OCI-LY3 (cell line): Measurements from ENCODE around the gene RAG2.

ENCODE experiments used
- H2AFZ ChIP-seq: fragments of 200-600, 300-600 bp; shearing (Covaris generic); 2 replicates; pipeline ENCODE4 v1.6.0; 2014; ENCODE audit warnings: antibody characterized with exemption, low read depth, low read length
- H3K27ac ChIP-seq: fragments of 200-600, 300-600 bp; sonication (generic); 2 replicates; pipeline ENCODE4 v1.5.1; 2014; ENCODE audit warnings: mild to moderate bottlenecking, low read length, moderate library complexity, mixed read lengths
- H3K27me3 ChIP-seq: fragments of 200-600, 300-600 bp; sonication (generic); 2 replicates; pipeline ENCODE4 v1.6.1; 2014; ENCODE audit warnings: low read depth, low read length, mixed read lengths
- H3K36me3 ChIP-seq: fragments of 200-600, 300-600 bp; sonication (generic); replicated peaks from 2 replicates; pipeline ENCODE3; 2014; ENCODE audit warnings: low read depth, low read length, mixed read lengths
- H3K4me1 ChIP-seq: fragments of 300-600, 200-600 bp; sonication (generic); 2 replicates; pipeline ENCODE4 v1.6.1; 2014; ENCODE audit warnings: low read length, mixed read lengths
- H3K4me2 ChIP-seq: fragments of 200-600, 300-600 bp; sonication (generic); 2 replicates; pipeline ENCODE4 v1.6.1; 2014; ENCODE audit warnings: low read length, mixed read lengths
- H3K4me3 ChIP-seq: fragments of 300-600, 200-600 bp; sonication (generic); 2 replicates; pipeline ENCODE4 v1.5.1; 2014; ENCODE audit warnings: antibody characterized with exemption, mild to moderate bottlenecking, low read length, moderate library complexity
- H3K79me2 ChIP-seq: fragments of 300-600, 200-600 bp; shearing (Covaris generic); 2 replicates; pipeline ENCODE4 v1.6.1; 2014; ENCODE audit warnings: mild to moderate bottlenecking, low read length, mixed read lengths
- H3K9ac ChIP-seq: fragments of 300-600, 200-600 bp; shearing (Covaris generic); 2 replicates; pipeline ENCODE4 v1.6.0; 2014; ENCODE audit warnings: mild to moderate bottlenecking, low read length, moderate library complexity
- H3K9me3 ChIP-seq: fragments of 200-600, 300-600 bp; shearing (Covaris generic); 2 replicates; pipeline ENCODE4 v1.6.1; 2014; ENCODE audit warnings: low read length, mixed read lengths; ENCODE audit not compliant: insufficient read depth
- H4K20me1 ChIP-seq: fragments of 200-600, 300-600 bp; sonication (generic); 2 replicates; pipeline ENCODE4 v1.6.1; 2016; ENCODE audit warnings: low read length, mixed read lengths; ENCODE audit not compliant: insufficient read depth
- CTCF ChIP-seq: fragments of 200-600, 300-600 bp; sonication (generic); IDR thresholded peaks from 2 replicates; pipeline ENCODE4 v1.5.1; 2014; ENCODE audit warnings: antibody characterized with exemption, low read length, low read depth
- EZH2phosphoT487 ChIP-seq: fragments of 200-600 bp; shearing (Covaris generic); IDR thresholded peaks from 2 replicates; pipeline ENCODE4 v1.6.1; 2018; ENCODE audit warnings: antibody characterized with exemption, mixed run types, low read depth

RAG2 gene

GRCh38 chr11:36598051-36598450, at the start of gene RAG2:
TSS of gene RAG2 (minus strand) at chr11:36598236. CDS start at chr11:36594168, 4,068 bp downstream.
- Histone ChIP-seq H3K27me3 (peaks cover 19% of the 10 kb centered on the region), H3K4me3 (no peak within 1 kb of the TSS), H3K9me3 (no peaks in the 10 kb centered on the region), H2AFZ (no peak within 1 kb of the TSS), H3K4me1 (no peaks in the 10 kb centered on the region), H3K79me2 (no peaks in the 10 kb centered on the region), H3K4me2 (no peak within 1 kb of the TSS), H3K27ac (no peak within 1 kb of the TSS), H3K36me3 (no peaks in the 10 kb centered on the region), H4K20me1 (no peaks in the 10 kb centered on the region), H3K9ac (no peak within 1 kb of the TSS)
- no peak for TF ChIP-seq EZH2phosphoT487
- no peak for TF ChIP-seq CTCF

GRCh38 chr11:36638556-36638955, 40.5 kb upstream of the RAG2 start:
- Histone ChIP-seq H4K20me1 (no peaks in the 10 kb centered on the region), H3K79me2 (no peaks in the 10 kb centered on the region), H3K4me1 (no peaks in the 10 kb centered on the region), H3K4me2 (no peak overlapping the region), H2AFZ (no peak overlapping the region), H3K9ac (no peak overlapping the region), H3K4me3 (no peak overlapping the region), H3K36me3 (no peaks in the 10 kb centered on the region), H3K27ac (no peak overlapping the region), H3K9me3 (no peaks in the 10 kb centered on the region), H3K27me3 (no peaks in the 10 kb centered on the region)
- TF ChIP-seq CTCF: no peak
- no peak for TF ChIP-seq EZH2phosphoT487

- H3K36me3 ChIP-seq: no peaks in the 10 kb centered on the region
- H4K20me1 ChIP-seq: no peaks in the 10 kb centered on the region
- no peak overlapping the region for H2AFZ ChIP-seq
- H3K4me1 ChIP-seq: peaks cover 3% of the 10 kb centered on the region
- no peaks in the 10 kb centered on the region for H3K9me3 ChIP-seq
- H3K27ac ChIP-seq: no peak overlapping the region
- H3K79me2 ChIP-seq: no peaks in the 10 kb centered on the region
- H3K4me2 ChIP-seq: no peak overlapping the region
- no peak for TF ChIP-seq EZH2phosphoT487
- TF ChIP-seq CTCF: no peak
- H3K4me3 ChIP-seq: no peak overlapping the region
- peaks cover 12% of the 10 kb centered on the region; the same call in 1 of the 2 replicates for H3K27me3 ChIP-seq
- no peak overlapping the region for H3K9ac ChIP-seq
These were observed 37.2 kb upstream of the RAG2 start for GRCh38 chr11:36635066-36635862.

- H2AFZ ChIP-seq: peak overlapping the region; percentile 50
These were observed 33.7 kb upstream of the RAG2 start for GRCh38 chr11:36631774-36632173.

More at GRCh38 chr11:36631774-36632173, 33.7 kb upstream of the RAG2 start:
- H3K4me2 ChIP-seq: peak overlapping the region; percentile 24; the same call in 1 of the 2 replicates
- H3K9me3 ChIP-seq: no peaks in the 10 kb centered on the region
- H3K27ac ChIP-seq: no peak overlapping the region
- H3K36me3 ChIP-seq: no peaks in the 10 kb centered on the region
- TF ChIP-seq EZH2phosphoT487 (no peak), CTCF (no peak)
- no peak overlapping the region for H3K9ac ChIP-seq
- peaks cover 3% of the 10 kb centered on the region for H3K4me1 ChIP-seq
- no peak overlapping the region for H3K4me3 ChIP-seq
- peaks cover 15% of the 10 kb centered on the region; the same call in 1 of the 2 replicates for H3K27me3 ChIP-seq
- H3K79me2 ChIP-seq: no peaks in the 10 kb centered on the region
- H4K20me1 ChIP-seq: no peaks in the 10 kb centered on the region
